IPS-18a (cell line): ENCODE data around the gene TFE3.

ENCODE experiments used
- H3K27ac ChIP-seq: one replicate; pipeline ENCODE4 v1.5.1; 2013; ENCODE audit warnings: low read length
- H3K27me3 ChIP-seq: one replicate; pipeline ENCODE4 v1.6.1; 2013; ENCODE audit warnings: mild to moderate bottlenecking, low read length; ENCODE audit not compliant: control insufficient read depth, insufficient read depth
- H3K36me3 ChIP-seq: one replicate; pipeline ENCODE4 v1.6.1; 2013; ENCODE audit warnings: low read depth, low read length; ENCODE audit not compliant: control insufficient read depth
- H3K4me1 ChIP-seq: one replicate; pipeline ENCODE4 v1.6.1; 2013; ENCODE audit warnings: low read depth, low read length; ENCODE audit not compliant: control insufficient read depth
- H3K4me3 ChIP-seq: one replicate; pipeline ENCODE4 v1.5.1; 2013; ENCODE audit warnings: low read length
- H3K9ac ChIP-seq: one replicate; pipeline ENCODE4 v1.6.1; 2013; ENCODE audit warnings: mild to moderate bottlenecking, low read length, moderate library complexity
- H3K9me3 ChIP-seq: one replicate; pipeline ENCODE4 v1.6.1; 2013; ENCODE audit warnings: low read depth, low read length; ENCODE audit not compliant: control insufficient read depth

Gene TFE3, protein sequence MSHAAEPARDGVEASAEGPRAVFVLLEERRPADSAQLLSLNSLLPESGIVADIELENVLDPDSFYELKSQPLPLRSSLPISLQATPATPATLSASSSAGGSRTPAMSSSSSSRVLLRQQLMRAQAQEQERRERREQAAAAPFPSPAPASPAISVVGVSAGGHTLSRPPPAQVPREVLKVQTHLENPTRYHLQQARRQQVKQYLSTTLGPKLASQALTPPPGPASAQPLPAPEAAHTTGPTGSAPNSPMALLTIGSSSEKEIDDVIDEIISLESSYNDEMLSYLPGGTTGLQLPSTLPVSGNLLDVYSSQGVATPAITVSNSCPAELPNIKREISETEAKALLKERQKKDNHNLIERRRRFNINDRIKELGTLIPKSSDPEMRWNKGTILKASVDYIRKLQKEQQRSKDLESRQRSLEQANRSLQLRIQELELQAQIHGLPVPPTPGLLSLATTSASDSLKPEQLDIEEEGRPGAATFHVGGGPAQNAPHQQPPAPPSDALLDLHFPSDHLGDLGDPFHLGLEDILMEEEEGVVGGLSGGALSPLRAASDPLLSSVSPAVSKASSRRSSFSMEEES

DNA sequence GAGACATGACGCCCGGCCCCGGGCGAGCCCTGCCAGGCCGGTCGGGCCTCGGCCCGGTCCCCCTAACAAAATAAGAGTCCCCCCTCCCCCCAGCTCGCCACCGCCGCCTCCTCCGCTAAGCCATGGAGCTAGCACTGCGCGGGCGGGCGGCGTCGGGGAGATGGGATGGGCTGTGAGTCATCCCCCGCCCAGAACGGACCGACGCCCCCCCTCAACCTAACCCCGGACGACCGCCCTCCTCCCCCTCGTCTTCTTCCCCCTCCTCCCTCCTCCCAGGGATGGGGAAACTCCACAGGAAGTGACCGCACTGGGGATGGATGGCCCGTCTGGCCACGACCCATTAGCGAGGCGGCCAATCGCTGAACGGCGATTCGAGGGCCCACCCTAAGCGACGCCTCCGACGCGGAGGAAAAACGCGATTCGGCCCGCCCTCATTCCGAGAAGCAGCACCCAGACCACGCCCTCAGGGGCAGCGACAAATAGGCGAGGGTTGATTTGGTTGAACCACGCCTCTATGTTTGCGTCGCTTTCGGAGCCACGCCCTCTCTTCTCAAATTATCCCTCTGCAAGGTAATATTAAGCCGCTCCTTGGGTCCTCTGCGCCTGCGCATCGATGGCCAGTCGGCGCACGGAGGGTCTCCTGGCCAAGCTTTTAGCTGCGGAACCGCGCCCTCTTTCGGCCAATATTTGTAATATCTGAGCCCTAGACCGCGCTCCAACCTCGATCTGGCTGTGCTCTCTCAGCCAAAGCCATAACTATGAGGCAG, at the start of gene TFE3:
Gene TFE3, minus strand, starts transcription at position 138 of the 767 bp plus-strand sequence. Its CDS starts 131 bp downstream, at position 7.
- Histone ChIP-seq H3K27ac (no peak within 1 kb of the TSS), H3K4me1 (peaks cover 6% of the 10 kb centered on the region), H3K9me3 (no peaks in the 10 kb centered on the region), H3K9ac (peak within 1 kb of the TSS; percentile 51), H3K27me3 (no peaks in the 10 kb centered on the region), H3K36me3 (peaks cover 12% of the 10 kb centered on the region), H3K4me3 (peak within 1 kb of the TSS; percentile 75)

GRCh38 chrX:49089553-49089952, 46.4 kb upstream of the TFE3 start:
- H3K36me3 ChIP-seq, result no peaks in the 10 kb centered on the region
- H3K27ac ChIP-seq, result no peak overlapping the region
- H3K4me3 ChIP-seq, result no peak overlapping the region
- no peaks in the 10 kb centered on the region for H3K27me3 ChIP-seq
- H3K9ac ChIP-seq, result no peak overlapping the region
- H3K4me1 ChIP-seq, result no peaks in the 10 kb centered on the region
- H3K9me3 ChIP-seq, result no peaks in the 10 kb centered on the region

- Histone ChIP-seq H3K27ac (no peak overlapping the region), H3K9me3 (no peaks in the 10 kb centered on the region), H3K27me3 (no peaks in the 10 kb centered on the region), H3K9ac (no peak overlapping the region), H3K36me3 (no peaks in the 10 kb centered on the region), H3K4me3 (no peak overlapping the region), H3K4me1 (no peaks in the 10 kb centered on the region)
Observed at GRCh38 chrX:49082271-49082871, 39.2 kb upstream of the TFE3 start.

GRCh38 chrX:49079489-49080428, 36.6 kb upstream of the TFE3 start, which contains the start of gene WDR45:
TSS of gene WDR45 (minus strand) at chrX:49079887. CDS start at chrX:49078095, 1,792 bp downstream.
- Histone ChIP-seq H3K9ac (peak within 1 kb of the TSS; percentile 69), H3K27ac (no peak within 1 kb of the TSS), H3K27me3 (no peaks in the 10 kb centered on the region), H3K4me3 (peak within 1 kb of the TSS; percentile 82), H3K9me3 (no peaks in the 10 kb centered on the region), H3K36me3 (no peaks in the 10 kb centered on the region), H3K4me1 (no peaks in the 10 kb centered on the region)

- Histone ChIP-seq H3K4me3 (no peak overlapping the region), H3K4me1 (no peaks in the 10 kb centered on the region), H3K36me3 (no peaks in the 10 kb centered on the region), H3K27ac (no peak overlapping the region), H3K9me3 (no peaks in the 10 kb centered on the region), H3K9ac (no peak overlapping the region), H3K27me3 (no peaks in the 10 kb centered on the region)
Observed at GRCh38 chrX:49077941-49078340, 34.8 kb upstream of the TFE3 start.

- peaks cover 2% of the 10 kb centered on the region for H3K9me3 ChIP-seq
- H3K9ac ChIP-seq, result no peak overlapping the region
- H3K4me1 ChIP-seq, result no peaks in the 10 kb centered on the region
- H3K4me3 ChIP-seq, result no peak overlapping the region
- no peaks in the 10 kb centered on the region for H3K27me3 ChIP-seq
- H3K36me3 ChIP-seq, result no peaks in the 10 kb centered on the region
- H3K27ac ChIP-seq, result no peak overlapping the region
Observed at GRCh38 chrX:49075347-49075746, 32.2 kb upstream of the TFE3 start.

DNA sequence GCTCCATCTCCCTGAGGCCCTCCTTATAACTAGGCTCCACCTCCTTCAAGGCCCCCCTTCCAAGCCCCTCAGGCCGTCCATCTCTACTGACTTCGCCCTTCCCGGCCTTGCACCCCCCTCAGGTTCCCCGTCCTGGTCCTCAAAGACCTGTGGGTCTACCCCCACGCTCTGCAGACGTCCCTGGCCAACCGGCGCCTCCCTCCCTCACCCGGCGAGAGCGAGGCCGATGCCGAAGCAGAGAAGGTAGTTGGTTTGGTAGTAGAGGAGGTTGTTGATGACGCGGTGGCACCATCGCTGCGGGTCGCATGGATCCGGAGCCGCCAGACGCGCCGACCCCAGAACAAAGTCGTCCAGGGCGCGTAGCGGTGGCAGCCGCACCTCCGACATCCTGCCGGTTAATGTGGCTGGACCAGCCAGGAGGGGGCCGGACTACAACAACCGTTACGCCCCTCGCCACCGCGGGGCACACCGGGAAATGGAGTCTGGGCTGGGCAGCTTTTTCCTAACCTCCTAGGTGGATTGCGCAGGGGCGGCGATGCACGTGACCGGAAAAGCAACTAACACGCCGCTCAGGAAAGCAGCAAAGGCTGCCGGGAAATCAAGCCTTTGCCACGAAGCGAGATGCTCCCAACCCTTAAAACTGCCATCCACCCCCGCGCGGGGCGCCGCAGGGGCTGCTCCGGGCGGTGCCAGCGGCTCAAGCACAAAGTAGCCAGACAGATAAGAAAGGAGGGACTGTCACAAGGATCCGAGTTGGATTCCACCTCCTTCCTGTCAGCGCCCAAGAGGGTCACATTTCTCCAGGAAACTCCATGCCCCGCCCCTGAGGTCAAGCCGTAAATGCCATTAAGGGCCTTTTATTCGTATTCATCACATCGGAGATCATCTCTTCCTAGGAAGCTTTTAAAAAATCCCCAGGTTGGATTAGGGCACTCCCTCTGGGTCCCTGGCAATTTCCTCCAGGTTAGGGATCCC, 30.7 kb upstream of the TFE3 start, which contains the start of gene PRAF2:
Gene PRAF2, minus strand, starts transcription at position 402 of the 975 bp plus-strand sequence. Its CDS starts 15 bp downstream, at position 387.
- H3K36me3 ChIP-seq, result no peaks in the 10 kb centered on the region
- peak within 1 kb of the TSS; percentile 74 for H3K4me3 ChIP-seq
- H3K9ac ChIP-seq, result peak within 1 kb of the TSS; percentile 36
- H3K4me1 ChIP-seq, result no peaks in the 10 kb centered on the region
- H3K9me3 ChIP-seq, result peaks cover 2% of the 10 kb centered on the region
- H3K27me3 ChIP-seq, result no peaks in the 10 kb centered on the region
- no peak within 1 kb of the TSS for H3K27ac ChIP-seq

- Histone ChIP-seq H3K4me3 (peak overlapping the region; percentile 74), H3K4me1 (no peaks in the 10 kb centered on the region), H3K27ac (no peak overlapping the region), H3K36me3 (no peaks in the 10 kb centered on the region), H3K9me3 (peaks cover 2% of the 10 kb centered on the region), H3K27me3 (no peaks in the 10 kb centered on the region), H3K9ac (no peak overlapping the region)
Observed at GRCh38 chrX:49072712-49073095, 29.5 kb upstream of the TFE3 start.

DNA sequence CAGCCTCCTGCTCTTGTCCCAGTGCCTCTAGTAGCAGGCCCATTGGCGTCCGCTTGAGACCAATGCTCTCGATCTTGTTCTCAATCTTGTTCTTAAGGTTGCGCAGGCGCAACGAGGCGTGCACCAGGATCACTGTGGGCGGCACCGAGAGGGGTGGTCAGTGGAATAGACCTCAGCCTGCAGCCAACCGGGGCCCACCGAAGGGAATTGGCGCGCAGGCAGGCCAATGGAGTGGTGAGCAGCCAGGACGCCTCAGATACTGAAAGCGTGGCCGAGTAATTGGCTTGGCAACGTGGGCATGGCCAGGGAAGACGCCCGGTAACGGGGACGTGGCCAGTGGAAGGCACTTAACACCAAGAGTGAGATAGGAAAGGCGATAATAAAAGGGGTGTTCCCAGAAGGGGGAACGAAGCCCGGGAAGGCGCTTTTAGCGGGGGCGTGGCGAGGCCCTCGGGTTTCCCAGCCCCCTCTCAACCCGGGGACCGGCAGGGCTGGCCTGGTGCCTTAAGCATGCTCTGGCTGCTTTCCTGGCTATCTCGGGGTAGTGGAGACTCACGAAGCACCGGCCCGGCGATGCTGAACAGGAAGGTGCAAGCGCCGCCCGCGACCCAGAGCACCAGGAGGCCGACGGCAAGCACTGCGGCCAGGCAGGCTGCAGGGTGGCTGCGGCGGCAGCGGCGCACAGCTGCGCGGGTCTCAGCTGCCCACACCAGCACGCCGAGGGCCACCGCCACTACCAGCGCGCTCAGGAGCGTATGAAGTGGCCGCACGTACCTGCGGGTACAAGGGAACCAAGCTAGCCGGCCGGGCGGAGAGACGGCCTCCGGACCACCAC, 28.9 kb upstream of the TFE3 start:
- H3K36me3 ChIP-seq, result no peaks in the 10 kb centered on the region
- H3K4me3 ChIP-seq, result no peak overlapping the region
- no peaks in the 10 kb centered on the region for H3K4me1 ChIP-seq
- H3K9ac ChIP-seq, result no peak overlapping the region
- no peaks in the 10 kb centered on the region for H3K27me3 ChIP-seq
- H3K9me3 ChIP-seq, result peaks cover 2% of the 10 kb centered on the region
- H3K27ac ChIP-seq, result no peak overlapping the region
